Trophoblast cell (in vitro differentiated cells and primary cell): ENCODE measurements around the gene TANGO6.

ENCODE experiments used
- DNase-seq, 2 donors: peaks; one replicate each; pipeline ENCODE4 v3.0.0-alpha.2; 2016
- H2AFZ ChIP-seq: 2 replicates; pipeline ENCODE4 v1.6.1; 2013; ENCODE audit warnings: low read length, moderate library complexity, mild to moderate bottlenecking; ENCODE audit not compliant: insufficient read depth, poor library complexity
- H2AK5ac ChIP-seq: 2 replicates; pipeline ENCODE4 v1.6.1; 2013; ENCODE audit warnings: mild to moderate bottlenecking, low read length
- H2BK120ac ChIP-seq: 2 replicates; pipeline ENCODE4 v1.6.1; 2013; ENCODE audit warnings: low read length, mild to moderate bottlenecking, moderate library complexity; ENCODE audit not compliant: insufficient read depth, poor library complexity
- H2BK12ac ChIP-seq: 2 replicates; pipeline ENCODE4 v1.6.1; 2013; ENCODE audit warnings: mild to moderate bottlenecking, low read length, moderate library complexity
- H2BK5ac ChIP-seq: 2 replicates; pipeline ENCODE4 v1.6.1; 2013; ENCODE audit warnings: low read length, low read depth, moderate library complexity, mild to moderate bottlenecking; ENCODE audit not compliant: poor library complexity
- H3K14ac ChIP-seq: 2 replicates; pipeline ENCODE4 v1.6.1; 2013; ENCODE audit warnings: mild to moderate bottlenecking, low read length
- H3K18ac ChIP-seq: 2 replicates; pipeline ENCODE4 v1.6.1; 2013; ENCODE audit warnings: mild to moderate bottlenecking, low read length
- H3K23ac ChIP-seq: 2 replicates; pipeline ENCODE4 v1.6.1; 2013; ENCODE audit warnings: low read length
- H3K27ac ChIP-seq: 2 replicates; pipeline ENCODE4 v1.5.1; 2013; ENCODE audit warnings: low read depth, mild to moderate bottlenecking, inconsistent platforms, low read length, moderate library complexity
- H3K27me3 ChIP-seq: 2 replicates; pipeline ENCODE4 v1.6.1; 2013; ENCODE audit warnings: inconsistent platforms, mild to moderate bottlenecking, low read length, moderate library complexity; ENCODE audit not compliant: insufficient read depth
- H3K36me3 ChIP-seq, 2 experiments: 1 replicate in 1 of 2; 2 replicates in 1 of 2; pipeline ENCODE4 v1.6.1; 2013; ENCODE audit warnings: low read length in 2 of 2, mild to moderate bottlenecking in 2 of 2, moderate library complexity in 1 of 2; ENCODE audit not compliant: insufficient read depth in 2 of 2, control insufficient read depth in 1 of 2
- H3K4ac ChIP-seq: 2 replicates; pipeline ENCODE4 v1.6.1; 2013; ENCODE audit warnings: low read depth, mild to moderate bottlenecking, low read length, moderate library complexity
- H3K4me1 ChIP-seq, 2 experiments: 1 replicate in 1 of 2; 2 replicates in 1 of 2; pipeline ENCODE4 v1.6.1; 2013; ENCODE audit warnings: low read length in 2 of 2, mild to moderate bottlenecking in 2 of 2, moderate library complexity in 1 of 2; ENCODE audit not compliant: insufficient read depth in 2 of 2, control insufficient read depth in 1 of 2
- H3K4me2 ChIP-seq: 2 replicates; pipeline ENCODE4 v1.6.1; 2013; ENCODE audit warnings: inconsistent platforms, mild to moderate bottlenecking, low read length, moderate library complexity
- H3K4me3 ChIP-seq: 2 replicates; pipeline ENCODE4 v1.5.1; 2013; ENCODE audit warnings: mild to moderate bottlenecking, low read depth, low read length, inconsistent platforms
- H3K79me1 ChIP-seq: one replicate; pipeline ENCODE4 v1.6.1; 2013; ENCODE audit warnings: low read length
- H3K79me2 ChIP-seq: 2 replicates; pipeline ENCODE4 v1.6.1; 2013; ENCODE audit warnings: low read length, mild to moderate bottlenecking; ENCODE audit not compliant: control insufficient read depth, insufficient read depth, poor library complexity
- H3K9ac ChIP-seq: 2 replicates; pipeline ENCODE4 v1.6.1; 2013; ENCODE audit warnings: mild to moderate bottlenecking, low read length
- H3K9me3 ChIP-seq: 2 replicates; pipeline ENCODE4 v1.6.1; 2013; ENCODE audit warnings: low read depth, mild to moderate bottlenecking, control low read depth, inconsistent platforms, low read length; ENCODE audit not compliant: insufficient read depth
- H4K12ac ChIP-seq: 2 replicates; pipeline ENCODE4 v1.6.1; 2013; ENCODE audit warnings: low read depth, mild to moderate bottlenecking, low read length, moderate library complexity
- H4K8ac ChIP-seq: 2 replicates; pipeline ENCODE4 v1.6.1; 2013; ENCODE audit warnings: low read depth, mild to moderate bottlenecking, low read length, moderate library complexity
- H4K91ac ChIP-seq: one replicate; pipeline ENCODE4 v1.6.1; 2013; ENCODE audit warnings: low read depth, mild to moderate bottlenecking, low read length, moderate library complexity
- WGBS: extraction: QIAGEN DNeasy Blood & Tissue Kit; methylation state at CpG from one replicate; pipeline ENCODE4 v1.1.7; 2013; ENCODE audit warnings: missing lambda C conversion rate; ENCODE audit not compliant: insufficient read length, insufficient coverage; ENCODE audit errors: extremely low coverage; 5-methylcytosine and 5-hydroxymethylcytosine counted together

The TANGO6 gene

GRCh38 chr16:68927018-68927417 lies 83.7 kb downstream of the TANGO6 start:
- H3K79me2 ChIP-seq, result no peaks in the 10 kb centered on the region
- no peak overlapping the region for H2BK12ac ChIP-seq
- H2AK5ac ChIP-seq, result no peak overlapping the region
- H2AFZ ChIP-seq, result no peak overlapping the region
- H3K9ac ChIP-seq, result no peak overlapping the region
- no peak overlapping the region for H3K23ac ChIP-seq
- H3K27ac ChIP-seq, result no peak overlapping the region
- no peak overlapping the region for H3K18ac ChIP-seq
- peaks cover 0 to 3% of the 10 kb centered on the region in 2 experiments for H3K36me3 ChIP-seq
- no peak for DNase-seq
- H4K8ac ChIP-seq, result no peak overlapping the region
- no peak overlapping the region for H2BK120ac ChIP-seq
- WGBS, result no CpG with 5 or more reads among the region's 3 CpGs
- H3K27me3 ChIP-seq, result no peaks in the 10 kb centered on the region
- H3K79me1 ChIP-seq, result no peaks in the 10 kb centered on the region
- H4K91ac ChIP-seq, result no peak overlapping the region
- no peak overlapping the region for H4K12ac ChIP-seq
- no peaks in the 10 kb centered on the region for H3K4me1 ChIP-seq
- no peak overlapping the region for H3K4me3 ChIP-seq
- H3K9me3 ChIP-seq, result no peaks in the 10 kb centered on the region
- H3K4me2 ChIP-seq, result no peak overlapping the region
- no peak overlapping the region for H3K4ac ChIP-seq
- H3K14ac ChIP-seq, result no peak overlapping the region
- no peak overlapping the region for H2BK5ac ChIP-seq

- Histone ChIP-seq H3K9me3 (no peaks in the 10 kb centered on the region), H3K14ac (no peak overlapping the region), H4K12ac (no peak overlapping the region), H2AFZ (no peak overlapping the region), H4K8ac (no peak overlapping the region), H2BK12ac (no peak overlapping the region), H3K36me3 (peaks cover 0 to 3% of the 10 kb centered on the region in 2 experiments), H3K18ac (no peak overlapping the region), H3K27me3 (no peaks in the 10 kb centered on the region), H2BK120ac (no peak overlapping the region), H2BK5ac (no peak overlapping the region), H4K91ac (no peak overlapping the region), H3K4me3 (no peak overlapping the region), H3K79me1 (no peaks in the 10 kb centered on the region), H3K9ac (no peak overlapping the region), H2AK5ac (no peak overlapping the region), H3K27ac (no peak overlapping the region), H3K4me2 (no peak overlapping the region), H3K4me1 (no peaks in the 10 kb centered on the region), H3K23ac (no peak overlapping the region), H3K4ac (no peak overlapping the region), H3K79me2 (no peaks in the 10 kb centered on the region)
- no CpG with 5 or more reads among the region's 3 CpGs for WGBS
- DNase-seq, result no peak
Observed at GRCh38 chr16:68931196-68931595, 87.9 kb downstream of the TANGO6 start.

GRCh38 chr16:68934402-68934801 lies 91.1 kb downstream of the TANGO6 start:
- H3K9ac ChIP-seq, result no peak overlapping the region
- no peaks in the 10 kb centered on the region for H3K79me2 ChIP-seq
- H2BK5ac ChIP-seq, result no peak overlapping the region
- no peak overlapping the region for H2BK120ac ChIP-seq
- H2AFZ ChIP-seq, result no peak overlapping the region
- no CpG with 5 or more reads among the region's 3 CpGs for WGBS
- no peaks in the 10 kb centered on the region for H3K79me1 ChIP-seq
- H4K8ac ChIP-seq, result no peak overlapping the region
- no peak overlapping the region for H3K14ac ChIP-seq
- no peak overlapping the region for H4K12ac ChIP-seq
- H2AK5ac ChIP-seq, result no peak overlapping the region
- no peak overlapping the region for H3K18ac ChIP-seq
- no peaks in the 10 kb centered on the region for H3K9me3 ChIP-seq
- no peaks in the 10 kb centered on the region for H3K36me3 ChIP-seq
- no peak overlapping the region for H3K4ac ChIP-seq
- H3K23ac ChIP-seq, result no peak overlapping the region
- no peaks in the 10 kb centered on the region for H3K27me3 ChIP-seq
- no peak for DNase-seq
- no peak overlapping the region for H3K27ac ChIP-seq
- no peak overlapping the region for H2BK12ac ChIP-seq
- H3K4me3 ChIP-seq, result no peak overlapping the region
- H3K4me2 ChIP-seq, result no peak overlapping the region
- H4K91ac ChIP-seq, result no peak overlapping the region
- no peaks in the 10 kb centered on the region for H3K4me1 ChIP-seq

GRCh38 chr16:68935008-68935407 lies 91.7 kb downstream of the TANGO6 start:
- H4K91ac ChIP-seq, result no peak overlapping the region
- H4K12ac ChIP-seq, result no peak overlapping the region
- no peak overlapping the region for H2BK5ac ChIP-seq
- no peaks in the 10 kb centered on the region for H3K36me3 ChIP-seq
- no peak overlapping the region for H3K27ac ChIP-seq
- H3K9ac ChIP-seq, result no peak overlapping the region
- no peak overlapping the region for H2AFZ ChIP-seq
- no peak overlapping the region for H3K4me3 ChIP-seq
- H3K23ac ChIP-seq, result no peak overlapping the region
- no peak overlapping the region for H3K4ac ChIP-seq
- DNase-seq, result no peak
- H3K4me1 ChIP-seq, result no peaks in the 10 kb centered on the region
- no peaks in the 10 kb centered on the region for H3K27me3 ChIP-seq
- H4K8ac ChIP-seq, result no peak overlapping the region
- H3K4me2 ChIP-seq, result no peak overlapping the region
- H2BK120ac ChIP-seq, result no peak overlapping the region
- H2AK5ac ChIP-seq, result no peak overlapping the region
- H3K18ac ChIP-seq, result no peak overlapping the region
- H3K79me1 ChIP-seq, result no peaks in the 10 kb centered on the region
- no peaks in the 10 kb centered on the region for H3K9me3 ChIP-seq
- H3K14ac ChIP-seq, result no peak overlapping the region
- no peak overlapping the region for H2BK12ac ChIP-seq
- H3K79me2 ChIP-seq, result no peaks in the 10 kb centered on the region
